ENCODE measurements around the gene ACOT2. TPM values are rescaled to one million over a fixed set of nuclear protein-coding genes. Genes with fewer than 3 reads are reported as not detected.

ACOT2 gene
- total RNA-seq, 2 experiments from 2014 or later, result 4.8 TPM

Other genes with a start within 250 kb of the ACOT2 start
- 10 to 100 TPM; 45.0 to 46.9 TPM for gene NUMB, start 110.7 kb upstream of the ACOT2 start, total RNA-seq
- 10 to 100 TPM; 13.9 to 15.5 TPM for gene RIOX1, start 78.3 kb upstream of the ACOT2 start, total RNA-seq
- 1 to 10 TPM in 1 of 2 experiments, under 1 TPM in 1; 0.80 to 1.2 TPM for gene ACOT1, start 32.1 kb upstream of the ACOT2 start, total RNA-seq
- under 1 TPM in 1 of 2 experiments, not detected in 1; 0.19 TPM for gene HEATR4, start 10.3 kb upstream of the ACOT2 start, total RNA-seq
- gene ACOT4, start 22.7 kb downstream of the ACOT2 start, total RNA-seq, result 1 to 10 TPM; 3.2 to 3.3 TPM
- not detected for gene ACOT6, start 43.3 kb downstream of the ACOT2 start, total RNA-seq
- 1 to 10 TPM; 4.1 to 6.2 TPM for gene DNAL1, start 75.8 kb downstream of the ACOT2 start, total RNA-seq
- gene PNMA1, start 145.2 kb downstream of the ACOT2 start, total RNA-seq, result 10 to 100 TPM; 28.2 to 28.3 TPM

All from activated CD4-positive, alpha-beta memory T cell treated with anti-CD3 and anti-CD28 coated beads for 36 hours (primary cell).